DND-41 (cell line): ENCODE data around the gene ARNT2.

Experiments
- ATAC-seq: fragments of 200-7000 bp; cut with Tn5 transposase; 3 replicates; pipeline ENCODE4 v1.9.1; 2021; ENCODE audit warnings: low read depth; ENCODE audit not compliant: insufficient read depth
- DNase-seq: peaks from one replicate; pipeline ENCODE4 v3.0.0-alpha.2; 2020
- H2AFZ ChIP-seq: 2 replicates; pipeline ENCODE4 v1.6.0; 2012; ENCODE audit warnings: low read depth, low read length
- H3K27ac ChIP-seq: 2 replicates; pipeline ENCODE4 v1.5.1; 2012; ENCODE audit warnings: low read length, inconsistent platforms
- H3K27me3 ChIP-seq: fragments of 200-600 bp; sonication (generic); 2 replicates; pipeline ENCODE4 v1.6.0; 2012; ENCODE audit warnings: low read length, mild to moderate bottlenecking, inconsistent platforms; ENCODE audit not compliant: insufficient read depth, poor library complexity
- H3K36me3 ChIP-seq: 2 replicates; pipeline ENCODE4 v1.5.1; 2012; ENCODE audit warnings: low read length, inconsistent platforms; ENCODE audit not compliant: insufficient read depth
- H3K4me1 ChIP-seq: 2 replicates; pipeline ENCODE4 v1.5.1; 2012; ENCODE audit warnings: mild to moderate bottlenecking, low read length; ENCODE audit not compliant: insufficient read depth
- H3K4me2 ChIP-seq: 2 replicates; pipeline ENCODE4 v1.6.0; 2012; ENCODE audit warnings: mild to moderate bottlenecking, moderate library complexity, low read length, inconsistent platforms; ENCODE audit not compliant: insufficient read depth
- H3K4me3 ChIP-seq, 2 experiments: fragments of 200-600 bp in 1 of 2; shearing (Covaris generic) in 1 of 2; 2 replicates each; pipeline ENCODE4 v1.5.1; 2012 to 2016; ENCODE audit warnings: inconsistent platforms in 2 of 2, low read length in 2 of 2, mild to moderate bottlenecking in 2 of 2, low read depth in 1 of 2, moderate library complexity in 1 of 2
- H3K79me2 ChIP-seq: 2 replicates; pipeline ENCODE4 v1.6.0; 2012; ENCODE audit warnings: low read length, inconsistent platforms; ENCODE audit not compliant: insufficient read depth
- H3K9ac ChIP-seq: 2 replicates; pipeline ENCODE4 v1.6.0; 2012; ENCODE audit warnings: low read depth, mild to moderate bottlenecking, inconsistent platforms, low read length, moderate library complexity
- H3K9me3 ChIP-seq: 2 replicates; pipeline ENCODE4 v1.5.1; 2012; ENCODE audit warnings: low read length, moderate library complexity, mild to moderate bottlenecking, inconsistent platforms; ENCODE audit not compliant: insufficient read depth, severe bottlenecking
- H4K20me1 ChIP-seq: 2 replicates; pipeline ENCODE4 v1.6.0; 2012; ENCODE audit warnings: low read length; ENCODE audit not compliant: insufficient read depth
- EZH2 ChIP-seq: IDR thresholded peaks from 3 replicates; pipeline ENCODE4 v1.6.1; 2012; ENCODE audit warnings: borderline replicate concordance, low read depth, mild to moderate bottlenecking, moderate library complexity, low read length, inconsistent platforms; ENCODE audit not compliant: severe bottlenecking
- TF ChIP-seq, protein P1 (sequence below): IDR thresholded peaks from 2 replicates; pipeline ENCODE4 v1.5.1; 2012; ENCODE audit warnings: borderline replicate concordance, low read length, moderate library complexity, mild to moderate bottlenecking; ENCODE audit not compliant: poor library complexity, severe bottlenecking; ENCODE audit errors: extremely low read depth

ARNT2 gene

DNA sequence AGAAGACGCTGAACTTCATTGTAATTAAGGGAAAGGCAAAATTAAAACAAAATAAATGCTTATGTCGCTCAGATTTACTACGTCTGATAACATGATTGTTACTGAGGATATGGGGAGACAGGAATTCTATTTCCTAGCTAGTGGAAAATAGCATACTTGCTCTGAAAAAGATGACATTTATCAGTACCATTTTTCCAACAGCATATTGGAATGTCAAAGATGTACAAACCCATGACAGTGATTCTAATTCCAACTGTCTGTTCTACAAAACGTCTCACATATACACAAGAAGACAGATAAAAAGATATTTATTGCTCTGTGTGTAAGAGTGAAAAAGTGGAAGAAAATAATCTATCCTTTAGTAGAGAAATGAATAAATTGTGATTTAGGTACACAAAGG is 197.1 kb downstream of the ARNT2 start:
- Histone ChIP-seq H3K27ac (no peak overlapping the region), H3K27me3 (no peaks in the 10 kb centered on the region), H4K20me1 (no peaks in the 10 kb centered on the region), H3K4me1 (no peaks in the 10 kb centered on the region), H2AFZ (no peak overlapping the region), H3K4me2 (no peak overlapping the region), H3K79me2 (no peaks in the 10 kb centered on the region), H3K9me3 (no peaks in the 10 kb centered on the region), H3K36me3 (no peaks in the 10 kb centered on the region), H3K4me3 (no peak overlapping the region), H3K9ac (no peak overlapping the region)
- TF ChIP-seq, protein P1, sequence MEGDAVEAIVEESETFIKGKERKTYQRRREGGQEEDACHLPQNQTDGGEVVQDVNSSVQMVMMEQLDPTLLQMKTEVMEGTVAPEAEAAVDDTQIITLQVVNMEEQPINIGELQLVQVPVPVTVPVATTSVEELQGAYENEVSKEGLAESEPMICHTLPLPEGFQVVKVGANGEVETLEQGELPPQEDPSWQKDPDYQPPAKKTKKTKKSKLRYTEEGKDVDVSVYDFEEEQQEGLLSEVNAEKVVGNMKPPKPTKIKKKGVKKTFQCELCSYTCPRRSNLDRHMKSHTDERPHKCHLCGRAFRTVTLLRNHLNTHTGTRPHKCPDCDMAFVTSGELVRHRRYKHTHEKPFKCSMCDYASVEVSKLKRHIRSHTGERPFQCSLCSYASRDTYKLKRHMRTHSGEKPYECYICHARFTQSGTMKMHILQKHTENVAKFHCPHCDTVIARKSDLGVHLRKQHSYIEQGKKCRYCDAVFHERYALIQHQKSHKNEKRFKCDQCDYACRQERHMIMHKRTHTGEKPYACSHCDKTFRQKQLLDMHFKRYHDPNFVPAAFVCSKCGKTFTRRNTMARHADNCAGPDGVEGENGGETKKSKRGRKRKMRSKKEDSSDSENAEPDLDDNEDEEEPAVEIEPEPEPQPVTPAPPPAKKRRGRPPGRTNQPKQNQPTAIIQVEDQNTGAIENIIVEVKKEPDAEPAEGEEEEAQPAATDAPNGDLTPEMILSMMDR = no peak
- no peak for DNase-seq
- no peak for ATAC-seq

DNA sequence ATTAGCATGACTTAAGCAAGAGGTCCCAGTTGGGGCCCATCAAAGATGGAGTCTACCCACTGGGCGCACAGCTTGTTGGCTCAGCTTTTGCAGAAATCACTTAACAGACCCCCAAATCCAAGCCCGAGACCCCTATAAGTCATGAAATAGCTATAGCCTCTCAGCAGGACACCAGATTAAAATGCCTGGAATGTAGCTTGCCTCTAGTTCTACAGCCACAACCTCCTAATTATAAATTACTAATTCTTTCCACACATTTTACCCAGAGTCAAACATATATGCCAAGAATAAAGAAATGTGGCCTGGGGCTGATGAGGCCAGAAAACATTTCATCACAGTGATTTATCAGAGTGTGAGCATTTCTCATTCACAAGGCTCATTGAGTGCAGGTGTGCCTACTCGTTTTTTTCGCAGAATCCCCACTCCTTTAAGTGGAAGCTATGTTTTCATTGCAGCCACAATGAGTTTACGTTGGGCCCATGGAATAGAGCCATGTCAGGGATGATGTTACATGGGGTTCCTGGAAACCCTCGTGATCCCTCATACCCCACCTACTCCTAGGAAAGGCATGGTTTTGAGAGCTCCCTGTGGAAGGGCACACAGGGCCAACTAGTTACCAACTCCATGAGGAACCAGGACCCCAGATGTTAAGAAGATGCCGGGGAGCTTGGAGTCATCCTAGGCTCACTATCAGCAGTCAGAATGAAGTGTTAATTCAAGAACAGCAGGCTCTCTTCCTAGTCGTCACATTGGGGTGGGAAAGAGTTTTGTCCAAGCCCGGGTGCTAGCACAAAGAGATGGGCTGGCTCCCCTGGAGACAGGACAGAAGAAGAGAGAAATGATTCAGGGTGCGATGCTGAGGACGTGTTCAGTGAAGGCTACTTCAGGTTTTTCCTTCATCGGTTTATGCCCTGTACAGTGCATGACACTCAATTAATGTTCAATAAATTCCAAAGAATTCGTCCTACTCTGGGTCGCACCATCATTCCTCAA is 200.7 kb downstream of the ARNT2 start:
- Histone ChIP-seq H3K9ac (no peak overlapping the region), H3K36me3 (no peaks in the 10 kb centered on the region), H2AFZ (no peak overlapping the region), H3K27me3 (no peaks in the 10 kb centered on the region), H3K27ac (no peak overlapping the region), H3K9me3 (no peaks in the 10 kb centered on the region), H3K4me2 (no peak overlapping the region), H3K79me2 (no peaks in the 10 kb centered on the region), H3K4me1 (no peaks in the 10 kb centered on the region), H3K4me3 (no peak overlapping the region), H4K20me1 (no peaks in the 10 kb centered on the region)
- TF ChIP-seq EZH2 = no peak
- TF ChIP-seq, protein P1 = no peak
- DNase-seq = no peak
- ATAC-seq = no peak

GRCh38 chr15:80605591-80606150 is 201.5 kb downstream of the ARNT2 start:
- Histone ChIP-seq H3K79me2 (no peaks in the 10 kb centered on the region), H3K27ac (no peak overlapping the region), H4K20me1 (no peaks in the 10 kb centered on the region), H3K4me2 (no peak overlapping the region), H3K4me3 (no peak overlapping the region), H3K27me3 (no peaks in the 10 kb centered on the region), H3K4me1 (no peaks in the 10 kb centered on the region), H3K9ac (no peak overlapping the region), H2AFZ (no peak overlapping the region), H3K9me3 (no peaks in the 10 kb centered on the region), H3K36me3 (no peaks in the 10 kb centered on the region)
- TF ChIP-seq EZH2 = no peak
- TF ChIP-seq, protein P1 = no peak
- DNase-seq (no peak), ATAC-seq (no peak)
